GM19438 (cell line): ENCODE results near the gene HEPHL1.

Source experiments
- ATAC-seq: cut with Tn5 transposase; IDR thresholded peaks from one replicate; pipeline ENCODE4 v1.9.1; 2021; ENCODE audit warnings: low read depth; ENCODE audit not compliant: unreplicated experiment

HEPHL1 gene

GRCh38 chr11:94017446-94017845, 3.7 kb upstream of the HEPHL1 start:
- no peak for ATAC-seq

DNA sequence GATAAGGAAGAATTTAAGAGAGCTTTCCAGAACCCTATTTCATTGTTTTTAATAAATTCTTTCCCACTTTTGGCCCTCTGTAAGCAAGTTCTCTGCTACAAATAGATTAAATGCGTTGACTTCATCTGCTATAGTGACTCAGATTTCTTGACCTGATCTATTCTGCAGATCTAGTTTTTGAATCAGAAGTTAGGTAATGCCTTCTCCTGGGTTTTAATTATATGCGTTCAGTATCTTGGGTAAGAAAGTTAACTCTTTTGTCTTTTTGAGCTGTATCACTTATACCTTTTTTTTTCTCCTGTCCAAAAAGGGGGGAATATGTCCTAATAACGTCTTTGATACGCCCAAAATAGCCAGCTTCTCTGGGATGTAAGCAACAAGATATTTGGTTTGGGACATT, 2.4 kb upstream of the HEPHL1 start:
- no peak for ATAC-seq

DNA sequence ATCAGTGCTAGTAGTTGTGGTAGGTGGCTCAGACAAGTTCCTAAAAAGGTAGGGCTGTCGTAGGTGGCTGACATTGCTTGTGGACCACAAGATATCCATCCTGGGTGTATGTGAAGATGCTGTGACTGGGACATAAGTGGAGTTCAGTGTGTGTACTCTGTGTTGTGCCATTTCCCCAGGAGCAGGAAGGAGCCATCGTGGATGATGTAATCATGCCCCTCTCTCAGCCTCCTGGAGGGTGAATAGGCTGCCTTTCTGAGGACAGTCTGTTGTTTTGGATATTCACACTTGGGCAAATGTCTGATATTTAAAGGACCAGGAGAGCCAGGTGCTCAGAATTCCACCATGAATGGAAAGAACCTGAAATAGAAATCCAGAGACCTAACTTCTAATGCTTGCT, 2.7 kb downstream of the HEPHL1 start:
- ATAC-seq = no peak

- no peak for ATAC-seq
These were observed 3.4 kb downstream of the HEPHL1 start for GRCh38 chr11:94024547-94024946.

GRCh38 chr11:94025690-94026394, 4.7 kb downstream of the HEPHL1 start:
- no peak for ATAC-seq

DNA sequence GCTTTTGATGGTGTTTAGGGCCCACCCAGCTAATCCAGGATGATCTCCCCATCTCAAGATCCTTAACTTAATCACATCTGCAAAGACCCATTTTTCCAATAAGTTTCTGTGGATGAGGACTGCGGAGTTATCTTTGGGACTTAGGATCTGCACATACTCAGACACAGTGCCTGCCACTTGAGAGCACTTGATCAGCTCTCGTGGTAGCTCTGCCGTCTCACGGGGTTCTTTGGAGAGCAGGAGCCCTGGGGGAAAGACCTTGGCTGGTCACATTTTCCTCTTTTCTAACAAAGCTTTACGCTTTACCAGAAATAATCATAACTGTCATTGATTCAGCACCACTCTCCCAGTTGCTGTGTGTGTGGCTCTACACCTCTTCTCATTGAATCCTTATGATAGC, 6.1 kb downstream of the HEPHL1 start:
- no peak for ATAC-seq

DNA sequence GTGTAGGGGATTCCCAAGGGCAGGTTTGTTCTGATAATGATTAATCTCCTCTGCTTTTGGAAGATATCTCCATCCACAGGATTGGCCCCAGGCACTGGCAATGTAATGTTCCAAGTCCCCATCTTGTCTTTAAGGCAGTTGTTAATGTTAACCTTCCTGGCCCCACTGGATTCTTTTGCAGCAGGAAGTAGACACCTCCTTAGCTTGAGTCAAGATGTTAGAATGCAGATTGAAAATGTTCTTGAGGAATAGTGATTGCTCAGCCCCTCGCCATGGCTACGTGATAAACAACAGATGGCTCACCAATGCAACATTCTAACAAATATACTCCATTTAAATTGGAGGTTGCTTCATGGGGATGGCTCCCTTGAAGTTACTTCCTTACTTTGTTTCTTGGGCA, 7.3 kb downstream of the HEPHL1 start:
- ATAC-seq = no peak

GRCh38 chr11:94030059-94030458, 8.9 kb downstream of the HEPHL1 start:
- ATAC-seq = no peak

- ATAC-seq = no peak
These were observed 10.5 kb downstream of the HEPHL1 start for GRCh38 chr11:94031625-94032024.

- ATAC-seq = no peak
These were observed 10.9 kb downstream of the HEPHL1 start for GRCh38 chr11:94032066-94032465.

GRCh38 chr11:94032725-94033124, 11.6 kb downstream of the HEPHL1 start:
- no peak for ATAC-seq

DNA sequence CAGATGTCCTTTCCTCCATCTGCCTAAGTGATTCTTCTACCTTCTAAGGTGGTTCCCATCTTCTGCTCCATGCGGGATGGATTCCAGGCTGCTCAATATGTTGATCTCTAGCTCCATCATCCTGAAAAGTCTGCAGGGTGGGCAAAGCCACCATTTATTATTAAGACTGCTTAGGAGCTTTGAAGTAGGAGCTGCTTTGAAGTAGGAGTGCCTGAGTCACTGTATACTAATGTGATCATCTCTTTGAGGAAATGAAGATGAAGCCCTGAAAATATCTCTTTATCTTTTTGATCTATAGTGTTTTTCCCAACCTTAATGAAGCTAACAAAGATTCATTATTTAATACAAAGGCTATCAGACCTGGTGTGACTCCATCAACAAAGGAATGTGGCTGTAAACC, 13.1 kb downstream of the HEPHL1 start:
- no peak for ATAC-seq

GRCh38 chr11:94036096-94036495, 14.9 kb downstream of the HEPHL1 start:
- no peak for ATAC-seq

DNA sequence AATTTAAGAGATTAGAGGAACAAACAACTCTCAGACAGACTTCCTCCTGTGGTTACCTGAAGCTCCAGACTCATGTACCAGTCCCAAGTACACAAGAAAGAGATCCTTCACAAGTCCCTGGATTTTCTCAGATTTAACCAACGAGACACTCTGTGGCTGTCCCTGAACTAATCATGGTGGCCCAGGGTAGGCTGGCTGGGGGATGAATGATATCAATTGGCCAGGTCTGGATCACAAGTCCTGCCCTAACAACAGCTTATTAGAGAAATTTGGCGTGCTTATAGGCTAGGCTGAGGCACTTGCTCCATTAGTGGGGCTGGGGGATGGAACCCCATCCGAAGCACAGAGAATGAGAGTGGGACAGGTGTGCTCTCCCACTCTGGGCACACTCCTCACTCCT, 22.1 kb downstream of the HEPHL1 start:
- no peak for ATAC-seq

DNA sequence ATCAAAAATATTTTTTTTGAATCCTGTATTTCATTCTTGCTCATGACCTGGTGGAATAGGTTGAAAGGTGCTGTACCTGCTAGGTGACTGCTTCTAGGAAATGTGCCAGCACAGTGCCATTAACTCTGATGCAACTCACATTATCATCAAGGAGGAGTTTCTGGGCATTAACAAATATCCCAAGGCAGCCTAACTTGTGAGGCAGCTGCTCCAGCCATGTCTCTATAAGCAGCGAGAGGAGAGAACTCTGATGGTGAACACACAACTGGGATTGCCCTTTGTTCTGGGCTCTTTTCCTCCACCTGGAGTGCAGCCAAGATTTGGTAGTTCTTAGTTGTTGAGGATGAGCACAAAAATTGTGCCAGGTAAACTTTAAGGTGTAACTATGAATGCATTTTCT, 25.6 kb downstream of the HEPHL1 start:
- ATAC-seq = no peak

GRCh38 chr11:94048032-94048709, 27.0 kb downstream of the HEPHL1 start:
- no peak for ATAC-seq

DNA sequence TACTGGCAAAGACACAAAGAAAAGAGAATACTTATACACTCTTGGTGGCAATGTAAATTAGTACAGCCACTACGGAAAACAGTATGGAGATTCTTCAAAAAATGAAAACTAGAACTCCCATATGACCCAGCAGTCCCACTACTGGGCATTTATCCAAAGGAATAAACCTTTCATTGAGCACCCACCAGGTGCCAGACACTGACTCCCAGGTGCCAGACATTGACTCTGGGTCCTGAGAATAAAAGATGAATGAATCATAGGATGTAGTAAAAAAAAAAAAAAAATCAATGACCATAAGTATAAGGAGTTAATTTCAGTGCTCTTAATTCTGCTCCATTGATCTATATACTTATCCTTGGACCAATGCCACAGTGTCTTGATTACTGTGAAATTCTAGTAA, 28.2 kb downstream of the HEPHL1 start:
- ATAC-seq = no peak

GRCh38 chr11:94058630-94059029, 37.5 kb downstream of the HEPHL1 start:
- ATAC-seq = no peak

DNA sequence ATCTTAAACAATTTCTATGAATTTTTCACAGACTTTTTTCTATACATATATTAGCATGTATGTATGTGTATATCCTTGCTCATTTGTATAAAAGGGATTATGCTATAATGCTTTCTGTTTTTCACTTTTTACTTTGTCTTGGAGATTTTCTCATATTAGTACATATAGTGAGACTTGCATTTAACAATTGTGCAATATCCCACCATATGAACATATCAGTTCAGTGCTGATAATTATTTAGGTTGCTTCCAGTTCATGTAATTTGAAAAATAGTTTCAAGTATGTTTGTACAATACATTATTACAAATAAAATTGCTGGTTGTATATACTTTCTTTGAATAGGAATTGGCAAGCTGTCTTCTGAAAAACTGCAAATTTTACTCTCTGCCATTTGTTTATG, 37.9 kb downstream of the HEPHL1 start:
- ATAC-seq = no peak

DNA sequence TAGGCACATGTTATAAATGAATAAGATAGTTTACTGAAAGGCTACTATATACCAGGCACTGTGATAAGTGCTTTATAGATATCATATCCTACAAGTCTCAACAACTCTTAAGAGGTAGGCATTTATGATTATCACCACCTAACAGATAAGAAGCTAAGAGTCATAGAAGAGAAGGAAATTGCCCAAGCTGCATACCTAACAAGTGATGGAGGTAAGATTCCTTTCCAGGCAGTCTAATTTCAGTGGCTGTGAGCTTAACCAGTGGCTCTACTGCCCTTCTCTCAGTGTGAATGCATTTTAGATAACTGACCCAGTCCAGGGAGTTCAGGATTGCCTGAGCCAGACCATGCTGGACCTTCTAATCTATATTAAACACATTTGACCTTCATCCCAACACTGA, 39.2 kb downstream of the HEPHL1 start:
- no peak for ATAC-seq

DNA sequence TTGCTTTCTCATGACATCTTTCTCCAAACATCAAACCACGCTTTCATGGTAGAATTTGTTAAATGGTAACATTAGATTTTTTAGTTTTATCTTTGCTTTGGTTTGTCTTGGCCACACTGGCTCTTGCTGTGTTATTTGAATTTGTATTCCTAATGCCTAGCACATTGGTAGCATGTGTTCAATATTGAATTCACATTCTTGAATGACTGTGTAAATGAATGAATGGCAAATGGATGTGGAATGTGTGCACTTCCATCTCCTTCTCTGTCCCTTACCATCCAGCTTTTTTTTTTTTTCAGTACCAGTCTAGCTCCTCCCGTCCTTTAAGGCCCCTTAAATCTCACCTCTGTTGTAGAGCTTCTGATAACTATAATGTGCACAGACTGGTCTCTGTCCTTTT, 41.2 kb downstream of the HEPHL1 start:
- ATAC-seq = no peak

- no peak for ATAC-seq
These were observed 45.8 kb downstream of the HEPHL1 start for GRCh38 chr11:94066901-94067429.
